ENCODE measurements around the gene LYZ. TPM values are rescaled to one million over a fixed set of nuclear protein-coding genes. Genes with fewer than 3 reads are reported as not detected.

LYZ gene
- total and polyA plus RNA-seq, 9 of the 15 experiments (the other 6 are each of a cell fraction or from before 2014, with no cell fraction given): 27.2 to 96.3 (median 42.1) TPM

- TF ChIP-seq, protein P1, sequence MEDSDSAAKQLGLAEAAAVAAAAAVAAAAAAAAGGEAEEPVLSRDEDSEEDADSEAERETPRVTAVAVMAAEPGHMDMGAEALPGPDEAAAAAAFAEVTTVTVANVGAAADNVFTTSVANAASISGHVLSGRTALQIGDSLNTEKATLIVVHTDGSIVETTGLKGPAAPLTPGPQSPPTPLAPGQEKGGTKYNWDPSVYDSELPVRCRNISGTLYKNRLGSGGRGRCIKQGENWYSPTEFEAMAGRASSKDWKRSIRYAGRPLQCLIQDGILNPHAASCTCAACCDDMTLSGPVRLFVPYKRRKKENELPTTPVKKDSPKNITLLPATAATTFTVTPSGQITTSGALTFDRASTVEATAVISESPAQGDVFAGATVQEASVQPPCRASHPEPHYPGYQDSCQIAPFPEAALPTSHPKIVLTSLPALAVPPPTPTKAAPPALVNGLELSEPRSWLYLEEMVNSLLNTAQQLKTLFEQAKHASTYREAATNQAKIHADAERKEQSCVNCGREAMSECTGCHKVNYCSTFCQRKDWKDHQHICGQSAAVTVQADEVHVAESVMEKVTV (CRISPR knock-in tag; IDR thresholded peaks at IDR 0.05): no peak
- TF ChIP-seq, protein P2, sequence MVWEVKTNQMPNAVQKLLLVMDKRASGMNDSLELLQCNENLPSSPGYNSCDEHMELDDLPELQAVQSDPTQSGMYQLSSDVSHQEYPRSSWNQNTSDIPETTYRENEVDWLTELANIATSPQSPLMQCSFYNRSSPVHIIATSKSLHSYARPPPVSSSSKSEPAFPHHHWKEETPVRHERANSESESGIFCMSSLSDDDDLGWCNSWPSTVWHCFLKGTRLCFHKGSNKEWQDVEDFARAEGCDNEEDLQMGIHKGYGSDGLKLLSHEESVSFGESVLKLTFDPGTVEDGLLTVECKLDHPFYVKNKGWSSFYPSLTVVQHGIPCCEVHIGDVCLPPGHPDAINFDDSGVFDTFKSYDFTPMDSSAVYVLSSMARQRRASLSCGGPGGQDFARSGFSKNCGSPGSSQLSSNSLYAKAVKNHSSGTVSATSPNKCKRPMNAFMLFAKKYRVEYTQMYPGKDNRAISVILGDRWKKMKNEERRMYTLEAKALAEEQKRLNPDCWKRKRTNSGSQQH (CRISPR knock-in tag; IDR thresholded peaks at IDR 0.05): no peak
- TF ChIP-seq RBM25 (IDR thresholded peaks at IDR 0.05; ENCODE audit: low read depth, low read length, severe bottlenecking): no peak
- TF ChIP-seq NBN (IDR thresholded peaks at IDR 0.05; ENCODE audit: low read depth): no peak
- TF ChIP-seq ZNF384 (IDR thresholded peaks at IDR 0.05; ENCODE audit: low read depth, low read length): no peak
- TF ChIP-seq, protein P3, sequence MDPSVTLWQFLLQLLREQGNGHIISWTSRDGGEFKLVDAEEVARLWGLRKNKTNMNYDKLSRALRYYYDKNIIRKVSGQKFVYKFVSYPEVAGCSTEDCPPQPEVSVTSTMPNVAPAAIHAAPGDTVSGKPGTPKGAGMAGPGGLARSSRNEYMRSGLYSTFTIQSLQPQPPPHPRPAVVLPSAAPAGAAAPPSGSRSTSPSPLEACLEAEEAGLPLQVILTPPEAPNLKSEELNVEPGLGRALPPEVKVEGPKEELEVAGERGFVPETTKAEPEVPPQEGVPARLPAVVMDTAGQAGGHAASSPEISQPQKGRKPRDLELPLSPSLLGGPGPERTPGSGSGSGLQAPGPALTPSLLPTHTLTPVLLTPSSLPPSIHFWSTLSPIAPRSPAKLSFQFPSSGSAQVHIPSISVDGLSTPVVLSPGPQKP (CRISPR knock-in tag; IDR thresholded peaks at IDR 0.05): no peak
- TF ChIP-seq TSC22D4 (tag; IDR thresholded peaks at IDR 0.05): no peak
Observed at GRCh38 chr12:69396041-69396440, 47.9 kb downstream of the LYZ start (continued).
